T-helper 22 cell (primary cell): ENCODE measurements around the gene SMARCA5.
"Not testable (repeated sequence)": the region's sequence is repeated elsewhere in the genome, so short reads cannot be mapped to it uniquely, and the experiment has no call there.

ENCODE experiments used
- DNase-seq: peaks from one replicate; pipeline ENCODE4 v3.0.0-alpha.2; 2020; ENCODE audit warnings: low read depth

Gene SMARCA5, protein sequence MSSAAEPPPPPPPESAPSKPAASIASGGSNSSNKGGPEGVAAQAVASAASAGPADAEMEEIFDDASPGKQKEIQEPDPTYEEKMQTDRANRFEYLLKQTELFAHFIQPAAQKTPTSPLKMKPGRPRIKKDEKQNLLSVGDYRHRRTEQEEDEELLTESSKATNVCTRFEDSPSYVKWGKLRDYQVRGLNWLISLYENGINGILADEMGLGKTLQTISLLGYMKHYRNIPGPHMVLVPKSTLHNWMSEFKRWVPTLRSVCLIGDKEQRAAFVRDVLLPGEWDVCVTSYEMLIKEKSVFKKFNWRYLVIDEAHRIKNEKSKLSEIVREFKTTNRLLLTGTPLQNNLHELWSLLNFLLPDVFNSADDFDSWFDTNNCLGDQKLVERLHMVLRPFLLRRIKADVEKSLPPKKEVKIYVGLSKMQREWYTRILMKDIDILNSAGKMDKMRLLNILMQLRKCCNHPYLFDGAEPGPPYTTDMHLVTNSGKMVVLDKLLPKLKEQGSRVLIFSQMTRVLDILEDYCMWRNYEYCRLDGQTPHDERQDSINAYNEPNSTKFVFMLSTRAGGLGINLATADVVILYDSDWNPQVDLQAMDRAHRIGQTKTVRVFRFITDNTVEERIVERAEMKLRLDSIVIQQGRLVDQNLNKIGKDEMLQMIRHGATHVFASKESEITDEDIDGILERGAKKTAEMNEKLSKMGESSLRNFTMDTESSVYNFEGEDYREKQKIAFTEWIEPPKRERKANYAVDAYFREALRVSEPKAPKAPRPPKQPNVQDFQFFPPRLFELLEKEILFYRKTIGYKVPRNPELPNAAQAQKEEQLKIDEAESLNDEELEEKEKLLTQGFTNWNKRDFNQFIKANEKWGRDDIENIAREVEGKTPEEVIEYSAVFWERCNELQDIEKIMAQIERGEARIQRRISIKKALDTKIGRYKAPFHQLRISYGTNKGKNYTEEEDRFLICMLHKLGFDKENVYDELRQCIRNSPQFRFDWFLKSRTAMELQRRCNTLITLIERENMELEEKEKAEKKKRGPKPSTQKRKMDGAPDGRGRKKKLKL

DNA sequence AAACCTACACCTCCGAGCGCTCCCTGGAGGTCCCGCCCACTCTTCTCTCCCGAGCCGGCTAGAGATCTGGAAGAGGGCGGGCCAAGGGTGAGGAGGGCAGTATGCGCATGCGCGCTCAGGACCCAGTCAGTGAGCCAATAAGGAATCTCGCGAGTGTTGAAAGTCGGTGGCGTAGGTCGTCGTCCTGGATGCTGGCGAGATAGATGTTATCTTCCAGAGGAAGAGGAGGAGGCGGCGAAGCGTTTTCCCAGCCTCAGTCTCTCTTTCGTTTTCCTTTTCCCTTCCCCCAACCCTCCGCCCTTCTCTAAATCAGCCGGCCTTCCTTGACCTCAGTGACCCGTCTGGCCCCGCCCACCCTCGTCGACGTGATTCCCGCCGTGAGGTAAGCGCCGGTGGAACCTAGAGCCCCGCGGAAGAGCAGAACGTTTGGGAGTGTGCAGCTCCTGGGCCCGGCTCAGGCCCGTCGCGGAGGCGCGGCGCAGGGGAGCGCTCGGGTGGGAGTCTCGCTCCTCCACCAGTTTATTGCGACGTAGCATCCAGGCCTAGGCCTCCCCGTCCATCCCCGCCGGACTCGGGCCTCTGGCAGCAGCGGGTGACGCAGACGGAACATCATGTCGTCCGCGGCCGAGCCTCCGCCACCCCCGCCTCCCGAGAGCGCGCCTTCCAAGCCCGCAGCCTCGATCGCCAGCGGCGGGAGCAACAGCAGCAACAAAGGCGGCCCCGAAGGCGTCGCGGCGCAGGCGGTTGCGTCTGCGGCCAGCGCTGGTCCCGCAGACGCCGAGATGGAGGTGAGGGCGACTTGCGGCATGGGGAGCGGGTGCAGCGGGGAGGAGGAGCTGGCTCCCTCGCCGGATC is at the start of gene SMARCA5:
Gene SMARCA5, plus strand, starts transcription at position 389 of the 855 bp plus-strand sequence. Its CDS starts 223 bp downstream, at position 612.
- DNase-seq = peak; percentile 93

DNA sequence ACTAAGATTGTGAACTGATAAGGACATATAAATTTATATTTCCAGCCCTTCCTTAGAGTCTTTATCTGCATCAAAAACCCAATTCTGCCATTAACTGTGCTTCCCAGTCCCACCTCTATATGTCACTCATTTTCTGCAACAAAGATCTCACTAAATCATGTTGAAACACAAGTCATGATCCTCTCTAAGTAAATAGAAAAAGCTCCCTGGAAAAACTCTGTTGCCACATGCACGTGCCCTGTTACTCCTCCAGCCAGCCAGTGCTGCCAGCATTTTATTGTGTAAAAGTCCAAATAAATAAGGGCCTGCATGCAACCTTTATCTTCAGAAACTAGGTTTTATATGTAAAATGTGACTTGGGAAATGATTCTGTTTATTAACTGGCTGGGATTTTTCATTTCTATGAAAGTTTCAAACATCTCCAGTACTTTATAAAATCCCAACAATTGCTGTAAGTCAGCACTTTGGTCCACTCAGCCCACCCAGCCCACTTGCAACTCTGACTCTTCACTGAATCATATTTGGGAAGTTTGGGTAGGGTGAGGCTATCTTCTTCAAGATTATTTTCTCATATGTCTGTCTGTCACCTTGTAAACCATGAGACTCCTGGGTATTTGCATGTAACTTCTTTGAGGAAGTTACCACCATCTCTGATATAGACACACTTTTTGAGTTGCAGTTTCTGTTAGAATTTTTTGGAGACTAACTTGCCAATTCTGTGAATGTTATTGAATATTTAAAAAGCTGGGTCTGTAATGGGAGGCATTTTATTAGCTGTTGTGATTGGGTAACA is 40.0 kb upstream of the SMARCA5 start:
- DNase-seq = no peak

DNA sequence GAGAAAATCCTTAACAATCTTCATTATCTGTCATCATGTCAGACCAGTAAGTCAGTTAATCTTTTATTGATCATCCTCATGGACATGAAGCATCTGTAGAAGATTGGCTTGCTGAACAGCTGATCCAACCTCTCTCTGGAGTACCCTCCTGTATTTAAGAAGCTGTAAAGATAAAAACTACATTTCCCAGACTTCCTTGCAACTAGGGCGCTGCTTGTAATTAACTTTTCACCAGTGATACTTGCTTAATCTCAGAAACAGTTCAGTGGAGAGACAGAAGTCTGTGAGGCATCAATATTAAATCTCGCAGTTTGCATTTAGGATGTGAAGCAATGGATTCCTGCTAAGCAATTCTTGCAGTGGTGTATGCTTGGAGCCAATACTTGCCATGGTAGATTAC is 36.0 kb upstream of the SMARCA5 start:
- no peak for DNase-seq

DNA sequence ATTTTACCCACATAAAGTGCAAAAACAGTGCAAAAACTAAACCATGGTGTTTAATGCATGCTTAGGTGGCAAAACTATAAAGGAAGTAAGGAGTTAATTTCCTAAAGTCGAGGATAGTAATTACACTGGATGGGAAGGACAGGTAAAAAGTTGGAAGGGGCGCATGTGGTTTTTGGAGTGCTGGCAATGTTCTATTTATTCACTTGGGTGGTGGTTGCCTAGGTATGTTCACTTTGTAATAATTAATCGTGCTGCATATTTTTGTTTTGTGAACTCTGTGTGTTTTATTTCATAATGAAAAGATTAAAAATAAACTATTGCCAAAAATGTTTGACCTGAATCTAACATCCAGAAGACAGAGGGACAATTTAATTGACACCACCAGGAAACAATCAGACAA is 32.1 kb upstream of the SMARCA5 start:
- DNase-seq = no peak

DNA sequence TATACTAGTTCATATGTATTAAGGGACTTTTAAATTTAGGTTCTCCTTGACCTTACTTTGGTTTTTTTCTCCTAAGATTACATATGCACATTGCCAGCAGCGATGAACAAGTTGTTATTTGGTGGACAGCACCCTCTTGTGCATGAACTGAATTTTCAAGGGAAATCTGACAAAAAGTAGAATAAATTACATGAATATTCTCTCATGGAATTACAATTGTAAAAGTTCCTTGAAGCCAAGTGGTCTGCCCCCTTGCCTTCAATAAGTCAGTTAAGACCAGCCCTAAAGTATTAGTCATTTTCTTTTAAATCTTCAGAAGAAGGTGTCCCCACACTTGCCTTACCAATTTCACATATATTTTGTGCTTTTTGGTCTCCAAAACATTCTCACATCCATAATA is 30.7 kb upstream of the SMARCA5 start:
- DNase-seq = no peak

DNA sequence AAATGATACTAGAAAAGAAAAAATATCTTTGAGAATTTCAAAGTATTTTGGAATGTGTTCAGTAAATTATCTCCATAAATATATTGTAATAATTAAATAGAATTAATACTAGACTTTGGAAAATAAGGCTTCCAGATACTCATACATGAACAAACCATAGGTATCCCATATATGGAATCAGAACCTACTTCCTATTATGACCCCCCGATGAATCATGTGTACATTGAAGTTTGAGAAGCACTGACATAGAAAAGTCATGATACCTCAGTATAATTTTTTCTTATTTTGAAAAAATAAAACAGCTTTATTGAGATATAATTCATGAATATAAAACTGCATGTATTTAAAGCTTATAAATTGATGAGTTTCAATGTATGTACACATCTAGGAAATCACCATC is 27.2 kb upstream of the SMARCA5 start:
- no peak for DNase-seq

DNA sequence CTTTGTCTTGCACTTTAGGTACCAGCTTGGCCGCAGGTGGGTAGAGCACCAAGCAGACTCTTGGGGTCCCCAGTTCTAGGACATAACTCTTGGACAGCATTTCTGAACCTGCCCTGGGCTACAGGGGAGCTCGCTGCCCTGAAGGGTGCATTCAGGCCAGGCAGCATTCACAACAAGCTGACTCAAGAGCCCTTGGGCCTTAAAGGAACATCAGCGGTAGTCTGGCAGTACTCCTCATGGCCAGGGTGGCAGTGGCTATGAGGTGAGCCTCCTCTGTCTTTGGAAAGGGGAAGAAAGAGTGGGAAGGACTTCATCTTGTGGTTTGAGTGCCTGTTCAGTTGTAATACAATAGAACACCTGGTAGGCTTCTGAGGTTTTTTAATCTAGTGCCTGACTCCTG is 24.8 kb upstream of the SMARCA5 start:
- no peak for DNase-seq

DNA sequence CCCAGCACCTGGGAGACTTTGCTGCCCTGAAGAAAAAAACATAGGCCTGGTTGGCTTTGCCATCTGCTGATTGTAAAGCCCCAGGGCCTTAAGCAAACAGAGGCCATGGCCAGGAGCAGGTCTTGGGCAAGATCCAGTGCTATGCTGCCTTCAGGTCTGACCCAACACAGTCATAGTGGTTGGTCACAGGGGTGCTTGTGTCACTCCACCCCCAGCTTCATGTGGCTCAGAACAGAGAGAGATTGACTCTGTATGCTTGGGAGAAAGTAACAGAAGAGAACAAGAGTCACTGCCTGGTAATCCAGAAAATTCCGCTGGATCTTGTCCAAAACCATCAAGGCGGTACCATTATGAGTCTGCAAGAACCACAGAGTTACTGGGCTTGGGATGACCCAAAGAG is 24.4 kb upstream of the SMARCA5 start:
- DNase-seq = no peak

DNA sequence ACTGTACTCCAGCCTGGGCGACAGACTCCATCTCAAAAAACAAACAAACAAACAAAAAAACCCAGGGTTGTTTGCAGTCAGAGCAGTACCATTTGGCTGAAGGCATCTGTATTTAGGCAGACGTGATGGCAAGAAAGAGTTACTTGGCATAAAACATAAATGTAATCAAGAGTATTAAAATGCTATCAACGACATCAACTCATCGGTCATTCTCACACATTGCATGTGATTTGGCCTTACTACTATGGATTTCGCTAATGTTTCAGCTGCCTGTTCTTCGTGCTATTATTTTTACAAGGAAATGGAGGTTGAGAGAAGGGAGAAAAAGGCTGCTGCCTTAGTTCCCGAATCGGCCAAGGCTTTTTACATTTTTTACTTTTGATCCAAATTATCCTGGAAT is 15.5 kb upstream of the SMARCA5 start:
- no peak for DNase-seq

GRCh38 chr4:143502231-143502630 is 11.3 kb upstream of the SMARCA5 start:
- no peak for DNase-seq

- no peak for DNase-seq
Observed at GRCh38 chr4:143506031-143506430, 7.5 kb upstream of the SMARCA5 start.

- DNase-seq = no peak
Observed at GRCh38 chr4:143511906-143512305, 1.6 kb upstream of the SMARCA5 start.

DNA sequence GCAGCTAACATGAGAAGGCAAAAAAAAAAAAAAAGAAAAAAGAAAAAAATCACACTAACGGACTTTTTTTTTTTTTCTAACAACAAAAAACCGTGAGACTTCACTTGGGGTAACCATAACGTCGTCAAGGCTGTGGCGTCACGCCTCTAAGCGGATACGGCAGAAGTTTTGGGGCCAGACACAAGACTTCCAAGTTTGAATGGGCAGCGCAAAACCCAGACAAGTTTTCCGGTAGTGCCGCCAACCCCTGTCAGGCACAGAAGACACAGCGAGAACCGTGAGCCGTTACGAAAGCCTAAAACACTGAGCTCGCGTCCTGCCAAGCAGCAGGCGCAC is 556 bp upstream of the SMARCA5 start:
- DNase-seq = peak; percentile 78

GRCh38 chr4:143514169-143514495 is 630 bp downstream of the SMARCA5 start:
- DNase-seq = no peak

- DNase-seq = no peak
Observed at GRCh38 chr4:143514497-143514896, 995 bp downstream of the SMARCA5 start.

- no peak for DNase-seq
Observed at GRCh38 chr4:143514901-143515300, 1.4 kb downstream of the SMARCA5 start.

DNA sequence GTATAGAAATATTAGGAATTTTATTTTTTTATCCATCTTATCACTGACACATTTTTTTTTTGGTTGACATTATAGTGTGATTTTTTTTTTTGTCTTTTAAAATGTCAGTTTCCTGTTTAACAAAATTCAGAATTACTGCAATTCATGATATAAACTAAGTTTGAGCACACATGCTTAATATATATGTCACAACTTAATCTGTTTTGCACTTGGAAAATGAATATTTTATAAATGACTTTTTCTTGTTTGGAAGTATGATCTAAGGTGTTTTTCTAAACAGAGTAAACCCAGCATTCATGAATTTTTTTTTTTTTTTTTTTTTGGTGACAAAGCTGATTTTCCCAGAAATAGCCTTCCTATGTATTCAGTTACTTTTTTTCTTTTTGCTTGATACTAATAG is 2.4 kb downstream of the SMARCA5 start:
- DNase-seq = no peak

- DNase-seq = no peak
Observed at GRCh38 chr4:143517764-143518163, 4.3 kb downstream of the SMARCA5 start.

GRCh38 chr4:143524211-143524610 is 10.7 kb downstream of the SMARCA5 start:
- DNase-seq = no peak

DNA sequence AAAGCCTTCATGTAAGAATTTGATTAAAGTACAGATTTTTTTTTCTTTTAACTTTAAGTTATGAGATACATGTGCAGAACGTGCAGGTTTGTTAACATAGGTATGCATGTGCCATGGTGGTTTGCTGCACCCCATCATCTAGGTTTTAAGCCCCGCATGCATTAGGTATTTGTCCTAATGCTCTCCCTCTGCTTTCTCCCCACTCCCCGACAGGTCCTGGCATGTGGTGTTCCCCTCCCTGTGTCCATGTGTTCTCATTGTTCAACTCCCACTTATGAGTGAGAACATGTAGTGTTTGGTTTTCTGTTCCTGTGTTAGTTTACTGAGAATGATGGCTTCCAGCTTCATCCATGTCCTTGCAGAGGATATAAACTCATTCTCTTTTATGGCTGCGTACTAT is 14.5 kb downstream of the SMARCA5 start:
- DNase-seq = not testable (repeated sequence)

DNA sequence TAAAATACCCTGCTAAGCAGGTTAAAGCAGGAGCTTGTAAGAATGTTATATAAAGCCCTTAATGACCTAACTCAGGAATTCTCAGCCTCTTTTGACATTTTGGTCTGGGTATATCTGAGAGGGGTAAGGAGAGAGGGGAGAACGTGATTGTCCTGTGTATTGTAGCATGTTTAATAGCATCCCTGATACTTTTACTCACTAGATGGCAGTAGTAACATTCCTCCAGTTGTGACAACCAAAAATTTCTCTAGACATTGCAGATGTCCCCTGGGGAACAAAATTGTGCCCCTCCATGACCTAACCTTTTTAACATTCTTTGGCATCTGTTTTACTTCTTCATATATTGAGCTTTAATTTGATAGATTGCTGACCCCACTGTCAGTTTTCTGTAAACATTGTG is 17.9 kb downstream of the SMARCA5 start:
- no peak for DNase-seq
